ENCODE measurements around the gene PEPD. TPM values are rescaled to one million over a fixed set of nuclear protein-coding genes. Genes with fewer than 3 reads are reported as not detected.

PEPD gene
- total RNA-seq, 1 donor from 2014 or later: 30.0 TPM

DNA sequence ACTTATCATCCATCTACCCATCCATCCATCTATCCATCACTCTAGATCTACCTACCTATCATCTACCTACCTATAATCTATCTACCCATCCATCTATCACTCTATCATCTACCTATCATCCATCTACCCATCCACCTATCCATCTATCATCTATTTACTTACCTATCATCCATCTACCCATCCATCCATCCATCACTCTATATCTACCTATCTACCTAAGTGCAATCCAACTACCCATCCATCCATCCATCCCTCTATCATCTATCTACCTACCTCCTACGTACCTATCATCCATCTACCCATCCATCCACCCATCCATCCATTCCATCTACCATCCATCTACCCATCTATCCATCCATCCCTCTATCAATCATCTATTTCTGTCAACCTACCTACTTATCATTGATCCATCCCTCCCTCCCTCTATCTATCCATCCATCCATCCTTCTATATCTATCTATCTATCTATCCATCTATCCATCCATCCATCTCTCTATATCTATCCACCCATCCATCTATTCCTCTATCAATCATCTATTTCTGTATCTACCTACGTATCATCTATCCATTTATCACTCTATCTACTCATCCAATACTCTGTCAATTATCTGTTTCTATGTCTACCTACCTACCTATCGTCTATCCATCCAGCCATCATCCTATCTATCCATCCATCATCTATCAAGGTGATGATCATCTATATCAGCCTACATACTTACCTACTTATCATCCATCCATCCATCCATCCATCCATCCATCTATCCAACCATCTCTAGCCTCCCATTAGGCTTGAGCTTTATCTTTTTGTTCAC is 99.0 kb downstream of the PEPD start:
- intact Hi-C loops (cut with micrococcal nuclease): no loop called here
- H3K4me1 ChIP-seq: no peaks in the 10 kb centered on the region
- no peak overlapping the region for H3K4me3 ChIP-seq
- no peaks in the 10 kb centered on the region for H3K27me3 ChIP-seq (ENCODE audit: low read depth)
- no peaks in the 10 kb centered on the region for H3K36me3 ChIP-seq
- no peaks in the 10 kb centered on the region for H3K9me3 ChIP-seq (replicated peaks)
- TF ChIP-seq, protein P1, sequence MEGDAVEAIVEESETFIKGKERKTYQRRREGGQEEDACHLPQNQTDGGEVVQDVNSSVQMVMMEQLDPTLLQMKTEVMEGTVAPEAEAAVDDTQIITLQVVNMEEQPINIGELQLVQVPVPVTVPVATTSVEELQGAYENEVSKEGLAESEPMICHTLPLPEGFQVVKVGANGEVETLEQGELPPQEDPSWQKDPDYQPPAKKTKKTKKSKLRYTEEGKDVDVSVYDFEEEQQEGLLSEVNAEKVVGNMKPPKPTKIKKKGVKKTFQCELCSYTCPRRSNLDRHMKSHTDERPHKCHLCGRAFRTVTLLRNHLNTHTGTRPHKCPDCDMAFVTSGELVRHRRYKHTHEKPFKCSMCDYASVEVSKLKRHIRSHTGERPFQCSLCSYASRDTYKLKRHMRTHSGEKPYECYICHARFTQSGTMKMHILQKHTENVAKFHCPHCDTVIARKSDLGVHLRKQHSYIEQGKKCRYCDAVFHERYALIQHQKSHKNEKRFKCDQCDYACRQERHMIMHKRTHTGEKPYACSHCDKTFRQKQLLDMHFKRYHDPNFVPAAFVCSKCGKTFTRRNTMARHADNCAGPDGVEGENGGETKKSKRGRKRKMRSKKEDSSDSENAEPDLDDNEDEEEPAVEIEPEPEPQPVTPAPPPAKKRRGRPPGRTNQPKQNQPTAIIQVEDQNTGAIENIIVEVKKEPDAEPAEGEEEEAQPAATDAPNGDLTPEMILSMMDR (IDR thresholded peaks at IDR 0.05; ENCODE audit: borderline replicate concordance): no peak
- no peak overlapping the region for H3K27ac ChIP-seq (replicated peaks)
- no peak for DNase-seq

DNA sequence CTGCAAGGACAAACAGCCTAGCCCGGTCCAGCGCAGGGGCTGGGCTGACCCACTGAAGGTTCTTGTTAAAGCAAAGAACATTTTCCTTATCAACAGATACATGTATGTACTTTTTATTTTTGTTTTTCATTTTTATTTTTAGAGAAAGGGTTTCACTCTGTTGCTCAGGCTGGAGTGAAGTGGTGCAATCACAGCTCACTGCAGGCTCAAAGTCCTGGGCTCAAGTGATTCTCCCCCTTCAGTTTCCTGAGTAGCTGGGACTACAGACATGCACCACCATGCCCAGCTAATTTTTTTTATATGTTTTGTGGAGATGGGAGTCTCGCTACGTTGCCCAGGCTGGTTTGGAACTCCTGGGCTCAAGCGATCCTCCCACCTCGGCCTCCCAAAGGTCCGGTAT is 100.2 kb downstream of the PEPD start:
- TF ChIP-seq, protein P1 (IDR thresholded peaks at IDR 0.05; ENCODE audit: borderline replicate concordance): no peak
- Histone ChIP-seq H3K4me1 (peaks cover 4% of the 10 kb centered on the region), H3K36me3 (no peaks in the 10 kb centered on the region), H3K9me3 (replicated peaks) (no peaks in the 10 kb centered on the region), H3K27ac (replicated peaks) (no peak overlapping the region), H3K27me3 (ENCODE audit: low read depth) (no peaks in the 10 kb centered on the region), H3K4me3 (no peak overlapping the region)
- intact Hi-C loops (cut with micrococcal nuclease): no loop called here
- DNase-seq: no peak

DNA sequence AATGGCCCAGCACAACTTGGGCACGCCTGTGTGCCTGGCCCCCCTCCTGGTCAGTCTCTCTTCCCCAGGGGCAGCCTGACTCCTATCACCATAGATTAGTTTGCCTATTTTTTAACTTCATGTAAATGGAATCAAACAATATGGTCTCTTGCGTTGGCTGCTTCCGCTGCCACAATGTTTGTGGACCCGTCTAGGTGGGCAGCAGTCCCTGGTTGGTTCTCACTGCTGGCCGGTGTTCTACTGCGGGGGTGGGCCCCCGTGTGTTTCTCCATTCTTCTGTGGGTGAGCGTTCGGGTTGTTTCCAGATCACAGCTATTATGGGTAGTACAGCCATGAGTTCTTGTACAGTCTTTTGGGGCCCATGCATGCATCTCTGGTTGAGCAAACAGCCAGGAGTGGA is 100.8 kb downstream of the PEPD start:
- Histone ChIP-seq H3K4me1 (peaks cover 5% of the 10 kb centered on the region), H3K27me3 (ENCODE audit: low read depth) (no peaks in the 10 kb centered on the region), H3K27ac (replicated peaks) (no peak overlapping the region), H3K9me3 (replicated peaks) (no peaks in the 10 kb centered on the region), H3K36me3 (no peaks in the 10 kb centered on the region), H3K4me3 (no peak overlapping the region)
- intact Hi-C loops (cut with micrococcal nuclease): no loop called here
- DNase-seq: no peak
- TF ChIP-seq, protein P1 (IDR thresholded peaks at IDR 0.05; ENCODE audit: borderline replicate concordance): no peak

DNA sequence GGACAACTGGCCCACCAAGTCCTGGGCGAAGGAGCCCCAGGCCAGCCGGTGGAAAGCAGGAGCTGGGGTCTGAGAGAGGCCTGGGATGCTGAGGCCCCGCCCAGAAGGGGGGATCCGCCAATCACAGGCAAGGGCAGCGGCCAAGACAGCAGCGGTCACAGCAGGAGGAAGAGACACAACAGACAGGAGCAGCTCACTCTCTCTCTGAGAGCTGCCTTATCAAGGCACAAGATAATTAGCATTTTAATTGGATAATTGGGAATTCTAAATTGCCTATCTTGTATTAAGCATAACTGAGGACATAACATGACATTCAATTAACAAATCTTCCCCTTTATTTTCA is 101.8 kb downstream of the PEPD start:
- intact Hi-C loops (cut with micrococcal nuclease): no loop called here
- no peaks in the 10 kb centered on the region for H3K36me3 ChIP-seq
- H3K4me3 ChIP-seq: no peak overlapping the region
- DNase-seq: no peak
- H3K27ac ChIP-seq (replicated peaks): no peak overlapping the region
- peaks cover 5% of the 10 kb centered on the region for H3K4me1 ChIP-seq
- H3K9me3 ChIP-seq (replicated peaks): no peaks in the 10 kb centered on the region
- TF ChIP-seq, protein P1 (IDR thresholded peaks at IDR 0.05; ENCODE audit: borderline replicate concordance): no peak
- H3K27me3 ChIP-seq (ENCODE audit: low read depth): no peaks in the 10 kb centered on the region

DNA sequence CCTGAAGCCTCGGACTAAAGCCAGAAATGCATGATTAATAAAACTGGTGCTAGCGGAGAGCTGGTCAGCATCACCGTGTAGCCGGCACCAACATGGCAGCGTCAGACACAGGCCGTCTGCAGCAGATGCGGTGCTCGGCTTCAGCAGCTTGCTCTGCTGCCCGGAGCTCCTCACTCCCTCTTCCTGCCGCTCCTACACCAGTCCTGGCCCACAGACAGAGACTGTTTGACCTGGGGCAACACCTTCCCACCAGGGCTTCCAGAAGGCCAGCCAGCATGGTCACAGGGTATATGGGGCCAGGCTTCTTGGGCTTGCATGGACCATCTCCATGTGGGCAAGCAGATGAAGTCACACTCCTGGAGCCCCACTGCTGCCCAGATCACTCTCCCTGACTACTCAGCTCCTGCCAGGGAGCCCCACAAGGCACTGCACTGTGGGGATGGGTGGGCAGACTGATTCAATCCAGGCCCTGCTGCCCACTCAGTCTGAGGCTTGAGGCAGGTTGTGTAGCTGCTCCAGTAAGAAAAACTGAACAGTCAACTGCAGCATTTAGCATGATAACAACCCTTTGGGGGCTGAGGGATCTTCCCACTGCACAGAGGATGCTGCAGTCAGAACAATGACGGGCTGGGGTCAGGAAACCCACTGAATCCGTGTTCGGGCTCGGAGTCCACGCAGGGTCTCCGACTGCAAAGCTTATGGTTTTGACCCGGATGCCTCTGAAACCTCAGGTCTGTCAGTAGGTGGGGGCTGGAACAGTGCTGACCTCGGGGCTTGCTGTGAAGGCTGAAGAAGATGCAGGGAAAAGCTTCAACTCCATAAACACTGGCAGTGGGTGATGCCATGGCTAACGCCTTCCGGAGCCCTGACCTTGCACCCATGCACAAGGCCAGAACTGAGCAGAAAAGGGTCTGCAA is 102.5 kb downstream of the PEPD start:
- Histone ChIP-seq H3K27me3 (ENCODE audit: low read depth) (no peaks in the 10 kb centered on the region), H3K4me1 (peaks cover 5% of the 10 kb centered on the region), H3K27ac (replicated peaks) (no peak overlapping the region), H3K4me3 (no peak overlapping the region), H3K36me3 (no peaks in the 10 kb centered on the region), H3K9me3 (replicated peaks) (no peaks in the 10 kb centered on the region)
- intact Hi-C loops (cut with micrococcal nuclease): no loop called here
- TF ChIP-seq, protein P1 (IDR thresholded peaks at IDR 0.05; ENCODE audit: borderline replicate concordance): no peak
- DNase-seq: no peak

All from left ventricle myocardium inferior (tissue), 1 donor.